Endothelial cell (in vitro differentiated cells): Measurements from ENCODE around the gene SIRT7. TPM values are rescaled to one million over a fixed set of nuclear protein-coding genes. Genes with fewer than 3 reads are reported as not detected.

Experiments used
- DNase-seq: peaks from one replicate; pipeline ENCODE4 v3.0.0; 2021; ENCODE audit warnings: low spot score
- H3K27ac Mint-ChIP-seq: one replicate; pipeline ENCODE4 v1.8.0; 2021; ENCODE audit warnings: mixed read lengths, inconsistent platforms; ENCODE audit not compliant: unreplicated experiment
- H3K27me3 Mint-ChIP-seq: one replicate; pipeline ENCODE4 v1.8.0; 2021; ENCODE audit warnings: mild to moderate bottlenecking, moderate library complexity, mixed read lengths, inconsistent platforms; ENCODE audit not compliant: unreplicated experiment
- H3K36me3 Mint-ChIP-seq: one replicate; pipeline ENCODE4 v1.8.0; 2021; ENCODE audit warnings: mild to moderate bottlenecking, low read depth, mixed read lengths, inconsistent platforms; ENCODE audit not compliant: unreplicated experiment
- H3K4me1 Mint-ChIP-seq: one replicate; pipeline ENCODE4 v1.8.0; 2021; ENCODE audit warnings: mild to moderate bottlenecking, mixed read lengths, inconsistent platforms; ENCODE audit not compliant: unreplicated experiment
- H3K4me3 Mint-ChIP-seq: one replicate; pipeline ENCODE4 v1.8.0; 2021; ENCODE audit warnings: mild to moderate bottlenecking, mixed read lengths, inconsistent platforms; ENCODE audit not compliant: unreplicated experiment
- H3K9me3 Mint-ChIP-seq: one replicate; pipeline ENCODE4 v1.8.0; 2021; ENCODE audit warnings: mixed read lengths, inconsistent platforms; ENCODE audit not compliant: unreplicated experiment
- total RNA-seq: library from RNA; stranded (reverse); fragmentation: NEBNext Ultra II Directional; extraction: Animal tissue kit (Norgen Biotek cat#: 25700); gene quantifications from one replicate; pipeline ENCODE4 v1.2.1, GENCODE V29; 2021; ENCODE audit not compliant: unreplicated experiment
- TF ChIP-seq, protein P1 (sequence below): fragments of 200-600 bp; sonication (generic); IDR thresholded peaks from one replicate; pipeline ENCODE4 v1.5.0; 2021; ENCODE audit warnings: antibody characterized with exemption; ENCODE audit not compliant: unreplicated experiment

The SIRT7 gene
- total RNA-seq, 1 donor from 2014 or later: 14.4 TPM

GRCh38 chr17:81939881-81940385, 22.0 kb upstream of the SIRT7 start:
- Mint-ChIP-seq H3K27me3 (peaks cover 16% of the 10 kb centered on the region), H3K4me3 (no peak overlapping the region), H3K36me3 (no peaks in the 10 kb centered on the region), H3K27ac (no peak overlapping the region), H3K4me1 (peaks cover 11% of the 10 kb centered on the region), H3K9me3 (no peaks in the 10 kb centered on the region)
- DNase-seq: peak; percentile 3
- TF ChIP-seq, protein P1, sequence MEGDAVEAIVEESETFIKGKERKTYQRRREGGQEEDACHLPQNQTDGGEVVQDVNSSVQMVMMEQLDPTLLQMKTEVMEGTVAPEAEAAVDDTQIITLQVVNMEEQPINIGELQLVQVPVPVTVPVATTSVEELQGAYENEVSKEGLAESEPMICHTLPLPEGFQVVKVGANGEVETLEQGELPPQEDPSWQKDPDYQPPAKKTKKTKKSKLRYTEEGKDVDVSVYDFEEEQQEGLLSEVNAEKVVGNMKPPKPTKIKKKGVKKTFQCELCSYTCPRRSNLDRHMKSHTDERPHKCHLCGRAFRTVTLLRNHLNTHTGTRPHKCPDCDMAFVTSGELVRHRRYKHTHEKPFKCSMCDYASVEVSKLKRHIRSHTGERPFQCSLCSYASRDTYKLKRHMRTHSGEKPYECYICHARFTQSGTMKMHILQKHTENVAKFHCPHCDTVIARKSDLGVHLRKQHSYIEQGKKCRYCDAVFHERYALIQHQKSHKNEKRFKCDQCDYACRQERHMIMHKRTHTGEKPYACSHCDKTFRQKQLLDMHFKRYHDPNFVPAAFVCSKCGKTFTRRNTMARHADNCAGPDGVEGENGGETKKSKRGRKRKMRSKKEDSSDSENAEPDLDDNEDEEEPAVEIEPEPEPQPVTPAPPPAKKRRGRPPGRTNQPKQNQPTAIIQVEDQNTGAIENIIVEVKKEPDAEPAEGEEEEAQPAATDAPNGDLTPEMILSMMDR: no peak

DNA sequence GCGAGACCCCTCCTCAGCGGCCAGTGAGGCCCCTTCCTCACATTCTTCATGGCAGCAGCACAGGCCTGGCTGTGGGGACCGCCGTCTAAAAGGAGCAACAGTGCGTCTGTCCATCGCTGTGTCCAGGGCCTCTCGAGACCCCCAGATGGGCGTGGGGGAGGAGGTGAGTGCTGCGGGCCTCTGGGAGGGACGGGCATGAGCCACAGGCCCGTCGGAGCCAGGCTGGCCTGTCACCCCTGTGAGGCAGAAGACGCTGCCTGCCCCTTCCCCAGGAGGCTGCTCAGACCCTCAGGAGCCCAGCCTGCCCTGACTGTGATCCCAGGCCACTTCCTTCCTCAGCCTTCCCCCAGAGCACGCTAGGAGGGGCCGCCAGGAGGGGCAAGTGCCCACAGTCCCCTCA, 21.2 kb upstream of the SIRT7 start:
- Mint-ChIP-seq H3K27ac (no peak overlapping the region), H3K4me3 (no peak overlapping the region), H3K9me3 (no peaks in the 10 kb centered on the region), H3K4me1 (peaks cover 11% of the 10 kb centered on the region), H3K27me3 (peaks cover 16% of the 10 kb centered on the region), H3K36me3 (no peaks in the 10 kb centered on the region)
- DNase-seq: peak; percentile 7
- TF ChIP-seq, protein P1: no peak

DNA sequence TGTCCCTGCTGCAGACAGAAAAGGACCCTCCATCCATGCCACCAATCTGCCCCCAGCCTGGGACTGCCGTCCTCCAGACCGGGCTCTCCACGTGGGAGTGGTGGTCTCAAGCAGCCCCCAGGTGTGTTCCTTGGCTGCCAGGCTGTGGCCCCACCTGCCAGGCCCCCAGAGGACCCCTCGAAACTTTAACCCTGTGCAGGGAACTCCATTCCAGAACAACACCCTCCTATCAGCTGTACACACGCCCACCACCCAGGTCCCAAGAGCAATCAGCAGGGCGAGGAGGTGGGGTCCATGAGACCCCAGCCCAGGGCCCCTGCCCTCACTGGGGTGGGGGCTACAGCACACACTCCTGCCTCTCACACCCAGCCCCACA, 17.7 kb upstream of the SIRT7 start:
- DNase-seq: no peak
- Mint-ChIP-seq H3K36me3 (peaks cover 5% of the 10 kb centered on the region), H3K27ac (no peak overlapping the region), H3K4me1 (peaks cover 11% of the 10 kb centered on the region), H3K27me3 (peaks cover 19% of the 10 kb centered on the region), H3K9me3 (no peaks in the 10 kb centered on the region), H3K4me3 (peak overlapping the region; percentile 31)
- TF ChIP-seq, protein P1: no peak

DNA sequence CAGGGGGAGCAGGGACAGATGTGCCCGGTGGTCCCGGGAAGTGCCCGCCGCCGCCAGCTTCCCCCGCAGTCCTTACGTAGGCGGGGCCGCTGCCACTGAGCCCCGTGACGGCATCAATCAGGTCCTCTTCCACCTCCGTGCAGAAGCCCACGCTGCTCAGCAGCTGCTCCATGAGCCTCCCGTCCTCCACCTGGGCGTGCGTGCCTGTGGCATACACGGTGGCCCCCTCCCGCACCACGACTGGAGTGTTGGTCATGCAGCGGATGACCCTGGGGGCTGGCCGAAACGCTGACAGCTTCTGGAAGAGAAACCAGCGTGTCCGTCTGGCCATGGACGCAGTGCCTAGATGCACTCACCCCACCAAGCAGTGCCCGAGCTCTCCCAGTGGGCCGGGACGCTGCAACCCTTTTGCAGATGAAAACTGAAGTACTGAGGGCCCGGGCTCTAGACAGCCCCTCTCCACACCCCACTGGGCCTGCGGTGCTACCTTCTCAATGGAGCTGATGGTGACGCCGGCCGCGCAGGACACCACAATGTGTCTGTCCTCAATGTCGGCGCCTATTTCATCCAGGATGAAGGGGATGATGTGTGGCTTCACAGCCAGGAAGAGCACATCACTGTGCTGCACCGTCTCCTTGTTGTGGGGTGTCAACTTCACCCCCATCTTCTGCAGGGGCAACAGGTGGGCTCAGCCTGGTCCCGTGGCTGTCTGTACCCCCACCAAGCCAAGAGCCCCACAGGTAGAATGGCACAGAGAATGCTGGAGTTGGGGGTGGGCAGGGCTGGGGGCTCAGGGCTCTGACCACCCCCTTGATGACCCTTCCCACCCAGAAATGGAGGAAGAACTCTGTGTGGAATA, 17.1 kb upstream of the SIRT7 start:
- Mint-ChIP-seq H3K4me1 (peaks cover 11% of the 10 kb centered on the region), H3K36me3 (peaks cover 5% of the 10 kb centered on the region), H3K9me3 (no peaks in the 10 kb centered on the region), H3K4me3 (no peak overlapping the region), H3K27ac (no peak overlapping the region), H3K27me3 (peaks cover 18% of the 10 kb centered on the region)
- TF ChIP-seq, protein P1: no peak
- DNase-seq: no peak

- H3K36me3 Mint-ChIP-seq: peaks cover 5% of the 10 kb centered on the region
- H3K4me3 Mint-ChIP-seq: no peak overlapping the region
- H3K27me3 Mint-ChIP-seq: peaks cover 19% of the 10 kb centered on the region
- H3K4me1 Mint-ChIP-seq: peaks cover 11% of the 10 kb centered on the region
- DNase-seq: no peak
- no peaks in the 10 kb centered on the region for H3K9me3 Mint-ChIP-seq
- TF ChIP-seq, protein P1: no peak
- H3K27ac Mint-ChIP-seq: no peak overlapping the region
Measured at GRCh38 chr17:81934098-81934757, 16.3 kb upstream of the SIRT7 start.
